Pancreas (tissue), 10 donors: ENCODE measurements around the gene HSP90AA1. TPM values are rescaled to one million over a fixed set of nuclear protein-coding genes. Genes with fewer than 3 reads are reported as not detected.

ENCODE experiments used
- ATAC-seq, 4 donors: fragments of 200-7000 bp; cut with Tn5 transposase; one replicate each; pipeline versions ENCODE4 v1.8.0 to v1.9.1; 2020; ENCODE audit warnings: mild to moderate bottlenecking in 4 of 4, moderate library complexity in 4 of 4
- DNase-seq, 6 donors: peaks; one replicate each; pipeline ENCODE4 v3.0.0-alpha.2; 2020
- FAIRE-seq: peaks from 2 replicates; lab custom pipeline; 2012; peaks lifted over from hg19 to GRCh38; lab: Jason Lieb, UNC
- H3K27ac ChIP-seq, 4 donors: fragments of 200-600 bp; sonication (generic); 1 replicate in 3 of 4; 2 replicates in 1 of 4; pipeline versions ENCODE4 v1.5.0 to v1.8.0; 2020
- H3K27me3 ChIP-seq, 4 donors: fragments of 200-600 bp; one replicate each; pipeline ENCODE4 v1.8.0; 2021
- H3K36me3 ChIP-seq, 3 donors: fragments of 200-600 bp; sonication (generic) in 1 of 3; one replicate each; pipeline versions ENCODE4 v1.5.0 to v1.8.0; 2020 to 2021
- H3K4me1 ChIP-seq, 3 donors: fragments of 200-600 bp; one replicate each; pipeline ENCODE4 v1.8.0; 2021
- H3K4me3 ChIP-seq, 4 donors: fragments of 200-600 bp; sonication (generic) in 2 of 4; one replicate each; pipeline versions ENCODE4 v1.5.0 to v1.8.0; 2020 to 2021
- H3K9me3 ChIP-seq, 4 donors: fragments of 200-600 bp; one replicate each; pipeline ENCODE4 v1.8.0; 2021
- WGBS, 2 donors: extraction: QIAGEN DNeasy Blood & Tissue Kit; methylation state at CpG; one replicate each; pipeline ENCODE4 v1.1.7; 2013; 5-methylcytosine and 5-hydroxymethylcytosine counted together
- intact Hi-C, 3 donors: fragments of 100-400 bp; cut with DNase I; formaldehyde crosslinking; loops; one replicate each; pipeline versions ENCODE4 v1.11.1 to v1.14.2; 2022
- polyA plus RNA-seq, 2 donors: library from polyadenylated mRNA; stranded (reverse); fragments of 200-250 nt; gene quantifications; one replicate each; pipeline ENCODE4 v1.2.3, GENCODE V29; 2013
- total RNA-seq, 6 donors: library from RNA; stranded (reverse); fragmentation: NEBNext Ultra II Directional in 4 of 6; extraction: Animal tissue kit (Norgen Biotek cat#: 25700) in 4 of 6; gene quantifications; one replicate each; pipeline versions ENCODE4 v1.2.1 to v1.2.4, GENCODE V29; 2021 to 2023
- TF ChIP-seq, protein P1 (sequence below), 4 donors: fragments of 200-600 bp; sonication (generic) in 3 of 4; IDR thresholded peaks; one replicate each; pipeline versions ENCODE4 v1.5.0 to v1.8.0; 2021; ENCODE audit warnings: antibody characterized with exemption in 4 of 4
- donor health status: healthy with polysubstance abuse.
- donor health status: DM: no; HTN: no; CAD: no; lungs with moderate emphysema.
- donor health status: DM: no; HTN: no; CAD: no.
- donor health status: control.
- donor health status: control.
- donor health status: Bipolar disorder and iron deficiency.
- donor health status: DM: yes; HTN: yes; CAD: no.
- donor health status: DM: no; HTN: no; CAD: no.
- donor health status: DM: no; HTN: no; CAD: no.
- donor health status: DM: yes; HTN: yes; CAD: no.

HSP90AA1 gene
- total and polyA plus RNA-seq, 8 donors = 106 to 393 (median 136) TPM

DNA sequence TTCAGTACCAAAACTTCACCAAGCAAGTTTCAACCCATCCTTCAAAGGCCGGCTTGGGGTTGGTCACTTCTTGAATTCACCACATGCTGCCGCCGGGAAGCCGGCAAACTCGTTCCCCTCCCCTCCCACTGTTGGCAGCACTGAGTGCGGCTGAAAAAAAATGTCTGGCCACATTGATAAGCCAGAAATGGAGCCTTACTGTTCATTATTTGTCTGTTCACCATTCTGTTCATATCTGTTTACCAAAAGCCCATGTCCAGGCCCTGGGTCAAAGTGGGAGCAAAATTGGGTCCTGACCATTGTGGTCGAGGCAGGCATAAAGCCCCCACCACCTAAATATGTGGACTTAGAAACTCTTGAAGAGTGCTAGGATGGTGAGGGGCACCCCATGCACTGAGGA is 7.3 kb upstream of the HSP90AA1 start:
- intact Hi-C loops = loop anchor here in 1 of 3 donors (5.0 kb wide), 1 partner anchor 47 kb away; no protein-coding TSS in a partner anchor
- Histone ChIP-seq H3K27ac (no peak overlapping the region), H3K9me3 (no peaks in the 10 kb centered on the region), H3K27me3 (no peaks in the 10 kb centered on the region), H3K36me3 (no peaks in the 10 kb centered on the region), H3K4me1 (no peaks in the 10 kb centered on the region), H3K4me3 (no peak overlapping the region)
- DNase-seq (no peak), ATAC-seq (no peak), FAIRE-seq (no peak)
- TF ChIP-seq, protein P1, sequence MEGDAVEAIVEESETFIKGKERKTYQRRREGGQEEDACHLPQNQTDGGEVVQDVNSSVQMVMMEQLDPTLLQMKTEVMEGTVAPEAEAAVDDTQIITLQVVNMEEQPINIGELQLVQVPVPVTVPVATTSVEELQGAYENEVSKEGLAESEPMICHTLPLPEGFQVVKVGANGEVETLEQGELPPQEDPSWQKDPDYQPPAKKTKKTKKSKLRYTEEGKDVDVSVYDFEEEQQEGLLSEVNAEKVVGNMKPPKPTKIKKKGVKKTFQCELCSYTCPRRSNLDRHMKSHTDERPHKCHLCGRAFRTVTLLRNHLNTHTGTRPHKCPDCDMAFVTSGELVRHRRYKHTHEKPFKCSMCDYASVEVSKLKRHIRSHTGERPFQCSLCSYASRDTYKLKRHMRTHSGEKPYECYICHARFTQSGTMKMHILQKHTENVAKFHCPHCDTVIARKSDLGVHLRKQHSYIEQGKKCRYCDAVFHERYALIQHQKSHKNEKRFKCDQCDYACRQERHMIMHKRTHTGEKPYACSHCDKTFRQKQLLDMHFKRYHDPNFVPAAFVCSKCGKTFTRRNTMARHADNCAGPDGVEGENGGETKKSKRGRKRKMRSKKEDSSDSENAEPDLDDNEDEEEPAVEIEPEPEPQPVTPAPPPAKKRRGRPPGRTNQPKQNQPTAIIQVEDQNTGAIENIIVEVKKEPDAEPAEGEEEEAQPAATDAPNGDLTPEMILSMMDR (IDR thresholded peaks at IDR 0.05) = no peak
- WGBS, 2 donors = 36 to 40% methylated on average over 7 of the region's 7 CpGs

DNA sequence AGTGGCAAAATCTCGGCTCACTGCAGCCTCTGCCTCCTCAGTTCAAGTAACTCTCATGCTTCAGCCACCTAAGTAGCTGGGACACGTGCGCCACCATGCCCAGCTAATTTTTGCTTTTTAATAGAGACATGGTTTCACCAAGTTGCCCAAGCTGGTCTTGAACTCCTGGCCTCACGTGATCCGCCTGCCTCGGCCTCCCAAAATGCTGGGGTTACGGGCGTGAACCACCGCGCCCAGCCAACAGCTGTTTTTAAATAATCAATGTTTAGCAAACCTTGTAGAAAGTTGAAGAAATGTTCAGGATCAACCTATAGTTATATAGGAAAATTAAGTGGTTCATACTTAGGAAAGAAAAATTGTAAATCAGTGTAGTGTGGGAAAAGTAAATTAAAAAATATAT is 6.0 kb upstream of the HSP90AA1 start:
- intact Hi-C loops = loop anchor here in 1 of 3 donors (5.0 kb wide), 1 partner anchor 46 kb away; no protein-coding TSS in a partner anchor
- no peak for FAIRE-seq
- no peak for ATAC-seq
- H3K27ac ChIP-seq = no peak overlapping the region
- peaks cover 0 to 4% (median 0%) of the 10 kb centered on the region in 3 donors for H3K4me1 ChIP-seq
- TF ChIP-seq, protein P1 (IDR thresholded peaks at IDR 0.05) = no peak
- H3K36me3 ChIP-seq = no peaks in the 10 kb centered on the region
- H3K9me3 ChIP-seq = no peaks in the 10 kb centered on the region
- no peak overlapping the region for H3K4me3 ChIP-seq
- 92 to 95% methylated on average over 10 of the region's 10 CpGs for WGBS, 2 donors
- no peaks in the 10 kb centered on the region for H3K27me3 ChIP-seq
- no peak for DNase-seq

DNA sequence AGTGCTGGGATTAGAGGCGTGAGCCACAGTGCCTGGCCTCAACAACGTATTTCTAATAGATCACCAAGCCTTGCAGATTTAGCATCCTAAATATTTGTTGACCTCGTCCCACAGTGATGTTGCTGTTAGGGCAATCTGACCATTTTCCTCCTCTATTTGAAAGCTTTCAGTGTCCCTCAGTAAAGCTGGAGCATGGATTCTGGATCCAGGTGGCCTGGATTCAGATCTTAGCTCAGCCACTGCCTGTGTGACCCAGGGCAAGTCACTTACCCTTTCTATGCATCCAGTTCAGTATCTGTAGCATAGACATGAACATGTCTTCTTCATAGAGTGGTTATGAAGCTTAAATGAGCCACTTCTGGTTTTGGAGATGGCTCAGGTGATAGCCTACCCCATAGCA is 3.9 kb upstream of the HSP90AA1 start:
- ATAC-seq (no peak), DNase-seq (no peak), FAIRE-seq (no peak)
- no peak overlapping the region for H3K27ac ChIP-seq
- no peaks in the 10 kb centered on the region for H3K9me3 ChIP-seq
- H3K36me3 ChIP-seq = no peaks in the 10 kb centered on the region
- 80 to 89% methylated on average over 3 of the region's 3 CpGs for WGBS, 2 donors
- TF ChIP-seq, protein P1 (IDR thresholded peaks at IDR 0.05) = no peak
- peaks cover 0 to 4% (median 0%) of the 10 kb centered on the region in 3 donors for H3K4me1 ChIP-seq
- no peaks in the 10 kb centered on the region for H3K27me3 ChIP-seq
- H3K4me3 ChIP-seq = no peak overlapping the region
- intact Hi-C loops = loop anchor here in 1 of 3 donors (5.0 kb wide), 1 partner anchor 43 kb away; no protein-coding TSS in a partner anchor

DNA sequence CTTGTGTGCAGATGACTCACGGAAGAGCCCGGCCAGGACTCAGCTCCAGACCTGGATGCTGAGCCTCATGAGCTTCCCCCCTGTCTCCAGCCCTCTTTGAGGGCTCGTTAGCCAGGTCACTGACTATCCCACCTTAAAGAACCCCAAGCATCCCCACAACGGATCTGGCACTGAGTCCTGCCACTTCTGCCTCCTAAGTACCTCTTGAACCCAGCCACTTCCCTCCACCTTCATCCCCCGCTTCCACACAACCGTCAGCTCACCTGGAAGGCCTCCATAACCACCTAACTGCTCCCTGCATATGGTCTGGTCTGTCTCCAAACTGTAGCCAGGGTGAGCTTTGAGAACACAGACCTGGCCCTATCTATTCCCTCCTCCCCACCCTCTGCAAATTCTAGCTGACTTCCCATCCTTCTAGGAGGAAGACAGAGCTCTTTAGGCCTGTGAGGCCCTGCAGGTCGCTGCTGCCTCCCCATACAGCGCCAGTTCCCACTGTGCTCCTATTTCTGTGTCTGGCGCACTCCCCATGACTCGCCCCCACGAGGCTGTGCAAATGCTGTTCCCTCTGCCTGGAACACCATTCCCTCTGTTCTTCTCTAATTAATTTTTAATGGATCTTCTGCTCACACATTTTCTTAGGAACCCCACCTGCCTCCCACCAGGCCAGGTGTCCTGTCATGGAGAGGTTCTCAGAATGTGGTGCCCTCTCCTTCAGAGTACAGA is 2.9 kb upstream of the HSP90AA1 start:
- DNase-seq (no peak), ATAC-seq (no peak), FAIRE-seq (no peak)
- Histone ChIP-seq H3K4me1 (peaks cover 6 to 10% (median 7%) of the 10 kb centered on the region in 3 donors), H3K27me3 (no peaks in the 10 kb centered on the region), H3K36me3 (peaks cover 0 to 9% (median 7%) of the 10 kb centered on the region in 3 donors), H3K9me3 (no peaks in the 10 kb centered on the region), H3K4me3 (no peak overlapping the region), H3K27ac (no peak overlapping the region)
- 91 to 92% methylated on average over 11 of the region's 11 CpGs for WGBS, 2 donors
- TF ChIP-seq, protein P1 (IDR thresholded peaks at IDR 0.05) = no peak
- intact Hi-C loops = loop anchor here in 2 of 3 donors (5.0 to 10.0 kb wide), 2 partner anchors 42 to 125 kb away; partner anchors contain the start of gene DYNC1H1 (in 1 of the 2)
